ENCODE results near the gene ACOX2. TPM values are rescaled to one million over a fixed set of nuclear protein-coding genes. Genes with fewer than 3 reads are reported as not detected.

ACOX2 gene
- total and polyA plus RNA-seq, 2 of the 13 experiments (the other 11 are each of a cell fraction or from before 2014, with no cell fraction given): 42.6 to 98.5 TPM

DNA sequence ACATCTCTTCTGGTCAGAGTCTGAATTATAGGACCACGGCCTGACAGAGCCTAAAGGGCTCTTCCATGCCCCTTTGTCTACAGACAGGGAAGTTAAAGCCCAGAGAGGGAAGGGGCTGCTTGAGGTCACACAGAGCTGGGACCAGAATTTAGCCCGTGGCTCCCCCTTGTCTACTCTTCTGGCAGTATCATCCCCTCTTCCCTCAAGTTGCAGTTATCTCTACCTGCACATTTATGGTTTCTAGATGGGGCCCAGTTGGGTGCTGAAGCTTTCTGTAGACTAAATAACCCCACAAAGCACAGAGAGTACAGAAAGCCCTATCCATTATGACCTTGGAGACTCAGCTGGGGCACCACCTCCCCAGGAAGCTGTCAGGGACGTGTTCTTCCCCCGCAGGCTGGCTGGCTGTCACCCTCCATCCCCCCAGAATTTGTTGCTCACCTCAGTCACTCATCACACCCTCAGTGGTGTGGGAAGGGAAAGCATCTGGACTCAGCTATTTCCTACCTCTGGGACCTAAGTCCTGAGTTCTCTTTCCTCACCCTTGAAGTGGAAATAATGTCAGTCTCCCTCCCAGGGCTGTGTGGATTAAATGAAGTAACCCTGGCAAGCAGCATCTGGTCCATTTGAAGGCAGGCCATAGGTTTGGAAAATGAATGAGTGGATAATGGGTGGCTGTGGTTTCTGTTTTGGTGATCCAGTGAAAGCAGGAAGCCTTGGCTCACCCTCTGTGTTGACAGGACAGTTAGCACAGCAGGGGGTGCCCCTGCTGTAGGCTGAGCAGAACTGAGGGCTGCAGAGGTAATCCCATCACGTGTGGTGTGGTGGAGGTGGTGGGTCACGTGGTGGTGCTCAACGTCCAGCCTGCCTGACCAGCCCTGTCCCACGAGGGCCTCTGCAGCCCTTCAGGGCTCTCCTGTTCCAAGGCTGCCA lies 16.3 kb downstream of the ACOX2 start (continued):
- peak; percentile 70; the same call in 1 of the 2 replicates for TF ChIP-seq NRL (CRISPR knock-in tag; IDR thresholded peaks at IDR 0.05; ENCODE audit: borderline replicate concordance)
- no peak for TF ChIP-seq TP53 (CRISPR knock-in tag; conservative IDR thresholded peaks at IDR 0.05)
- no peak for TF ChIP-seq PHF8 (CRISPR knock-in tag; IDR thresholded peaks at IDR 0.05)
- TF ChIP-seq SNAPC2 (CRISPR knock-in tag; IDR thresholded peaks at IDR 0.05): 0 out of 2 replicates have a peak, but pooled peaks have one; percentile 3
- TF ChIP-seq, protein P1, sequence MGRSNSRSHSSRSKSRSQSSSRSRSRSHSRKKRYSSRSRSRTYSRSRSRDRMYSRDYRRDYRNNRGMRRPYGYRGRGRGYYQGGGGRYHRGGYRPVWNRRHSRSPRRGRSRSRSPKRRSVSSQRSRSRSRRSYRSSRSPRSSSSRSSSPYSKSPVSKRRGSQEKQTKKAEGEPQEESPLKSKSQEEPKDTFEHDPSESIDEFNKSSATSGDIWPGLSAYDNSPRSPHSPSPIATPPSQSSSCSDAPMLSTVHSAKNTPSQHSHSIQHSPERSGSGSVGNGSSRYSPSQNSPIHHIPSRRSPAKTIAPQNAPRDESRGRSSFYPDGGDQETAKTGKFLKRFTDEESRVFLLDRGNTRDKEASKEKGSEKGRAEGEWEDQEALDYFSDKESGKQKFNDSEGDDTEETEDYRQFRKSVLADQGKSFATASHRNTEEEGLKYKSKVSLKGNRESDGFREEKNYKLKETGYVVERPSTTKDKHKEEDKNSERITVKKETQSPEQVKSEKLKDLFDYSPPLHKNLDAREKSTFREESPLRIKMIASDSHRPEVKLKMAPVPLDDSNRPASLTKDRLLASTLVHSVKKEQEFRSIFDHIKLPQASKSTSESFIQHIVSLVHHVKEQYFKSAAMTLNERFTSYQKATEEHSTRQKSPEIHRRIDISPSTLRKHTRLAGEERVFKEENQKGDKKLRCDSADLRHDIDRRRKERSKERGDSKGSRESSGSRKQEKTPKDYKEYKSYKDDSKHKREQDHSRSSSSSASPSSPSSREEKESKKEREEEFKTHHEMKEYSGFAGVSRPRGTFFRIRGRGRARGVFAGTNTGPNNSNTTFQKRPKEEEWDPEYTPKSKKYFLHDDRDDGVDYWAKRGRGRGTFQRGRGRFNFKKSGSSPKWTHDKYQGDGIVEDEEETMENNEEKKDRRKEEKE (IDR thresholded peaks at IDR 0.05): no peak
- TF ChIP-seq FIP1L1 (IDR thresholded peaks at IDR 0.05; ENCODE audit: borderline replicate concordance, insufficient read depth, low read depth, low read length): no peak
- TF ChIP-seq, protein P2, sequence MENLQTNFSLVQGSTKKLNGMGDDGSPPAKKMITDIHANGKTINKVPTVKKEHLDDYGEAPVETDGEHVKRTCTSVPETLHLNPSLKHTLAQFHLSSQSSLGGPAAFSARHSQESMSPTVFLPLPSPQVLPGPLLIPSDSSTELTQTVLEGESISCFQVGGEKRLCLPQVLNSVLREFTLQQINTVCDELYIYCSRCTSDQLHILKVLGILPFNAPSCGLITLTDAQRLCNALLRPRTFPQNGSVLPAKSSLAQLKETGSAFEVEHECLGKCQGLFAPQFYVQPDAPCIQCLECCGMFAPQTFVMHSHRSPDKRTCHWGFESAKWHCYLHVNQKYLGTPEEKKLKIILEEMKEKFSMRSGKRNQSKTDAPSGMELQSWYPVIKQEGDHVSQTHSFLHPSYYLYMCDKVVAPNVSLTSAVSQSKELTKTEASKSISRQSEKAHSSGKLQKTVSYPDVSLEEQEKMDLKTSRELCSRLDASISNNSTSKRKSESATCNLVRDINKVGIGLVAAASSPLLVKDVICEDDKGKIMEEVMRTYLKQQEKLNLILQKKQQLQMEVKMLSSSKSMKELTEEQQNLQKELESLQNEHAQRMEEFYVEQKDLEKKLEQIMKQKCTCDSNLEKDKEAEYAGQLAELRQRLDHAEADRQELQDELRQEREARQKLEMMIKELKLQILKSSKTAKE (CRISPR knock-in tag; IDR thresholded peaks at IDR 0.05; ENCODE audit: borderline replicate concordance): no peak
- TF ChIP-seq ZNF256 (CRISPR knock-in tag; conservative IDR thresholded peaks at IDR 0.05): no peak
- no peak for TF ChIP-seq ZSCAN22 (CRISPR knock-in tag; IDR thresholded peaks at IDR 0.05)
- TF ChIP-seq, protein P3, sequence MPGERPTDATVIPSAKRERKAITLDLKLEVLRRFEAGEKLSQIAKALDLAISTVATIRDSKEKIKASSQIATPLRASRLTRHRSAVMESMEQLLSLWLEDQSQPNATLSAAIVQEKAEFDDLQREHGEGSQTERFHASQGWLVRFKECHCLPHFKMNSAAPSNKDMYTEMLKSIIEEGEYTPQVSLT (CRISPR knock-in tag; IDR thresholded peaks at IDR 0.05; ENCODE audit: borderline replicate concordance, low read depth): no peak
- TF ChIP-seq SOX5 (CRISPR knock-in tag; IDR thresholded peaks at IDR 0.05; ENCODE audit: borderline replicate concordance): peak; percentile 67
- no peak for TF ChIP-seq PLRG1 (conservative IDR thresholded peaks at IDR 0.05)
- peak; percentile 84 for TF ChIP-seq ZBTB7A (CRISPR knock-in tag; IDR thresholded peaks at IDR 0.05)
- TF ChIP-seq, protein P4, sequence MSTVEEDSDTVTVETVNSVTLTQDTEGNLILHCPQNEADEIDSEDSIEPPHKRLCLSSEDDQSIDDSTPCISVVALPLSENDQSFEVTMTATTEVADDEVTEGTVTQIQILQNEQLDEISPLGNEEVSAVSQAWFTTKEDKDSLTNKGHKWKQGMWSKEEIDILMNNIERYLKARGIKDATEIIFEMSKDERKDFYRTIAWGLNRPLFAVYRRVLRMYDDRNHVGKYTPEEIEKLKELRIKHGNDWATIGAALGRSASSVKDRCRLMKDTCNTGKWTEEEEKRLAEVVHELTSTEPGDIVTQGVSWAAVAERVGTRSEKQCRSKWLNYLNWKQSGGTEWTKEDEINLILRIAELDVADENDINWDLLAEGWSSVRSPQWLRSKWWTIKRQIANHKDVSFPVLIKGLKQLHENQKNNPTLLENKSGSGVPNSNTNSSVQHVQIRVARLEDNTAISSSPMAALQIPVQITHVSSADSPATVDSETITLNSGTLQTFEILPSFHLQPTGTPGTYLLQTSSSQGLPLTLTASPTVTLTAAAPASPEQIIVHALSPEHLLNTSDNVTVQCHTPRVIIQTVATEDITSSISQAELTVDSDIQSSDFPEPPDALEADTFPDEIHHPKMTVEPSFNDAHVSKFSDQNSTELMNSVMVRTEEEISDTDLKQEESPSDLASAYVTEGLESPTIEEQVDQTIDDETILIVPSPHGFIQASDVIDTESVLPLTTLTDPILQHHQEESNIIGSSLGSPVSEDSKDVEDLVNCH (CRISPR knock-in tag; IDR thresholded peaks at IDR 0.05): no peak
- TF ChIP-seq ATF7 (IDR thresholded peaks at IDR 0.05): no peak
- TF ChIP-seq ATF7 (CRISPR knock-in tag; IDR thresholded peaks at IDR 0.05): no peak
- TF ChIP-seq, protein P5, sequence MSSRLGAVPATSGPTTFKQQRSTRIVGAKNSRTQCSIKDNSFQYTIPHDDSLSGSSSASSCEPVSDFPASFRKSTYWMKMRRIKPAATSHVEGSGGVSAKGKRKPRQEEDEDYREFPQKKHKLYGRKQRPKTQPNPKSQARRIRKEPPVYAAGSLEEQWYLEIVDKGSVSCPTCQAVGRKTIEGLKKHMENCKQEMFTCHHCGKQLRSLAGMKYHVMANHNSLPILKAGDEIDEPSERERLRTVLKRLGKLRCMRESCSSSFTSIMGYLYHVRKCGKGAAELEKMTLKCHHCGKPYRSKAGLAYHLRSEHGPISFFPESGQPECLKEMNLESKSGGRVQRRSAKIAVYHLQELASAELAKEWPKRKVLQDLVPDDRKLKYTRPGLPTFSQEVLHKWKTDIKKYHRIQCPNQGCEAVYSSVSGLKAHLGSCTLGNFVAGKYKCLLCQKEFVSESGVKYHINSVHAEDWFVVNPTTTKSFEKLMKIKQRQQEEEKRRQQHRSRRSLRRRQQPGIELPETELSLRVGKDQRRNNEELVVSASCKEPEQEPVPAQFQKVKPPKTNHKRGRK (CRISPR knock-in tag; IDR thresholded peaks at IDR 0.05): no peak
- TF ChIP-seq ZNF329 (CRISPR knock-in tag; IDR thresholded peaks at IDR 0.05; ENCODE audit: low read depth): peak; percentile 59; the same call in 1 of the 2 replicates
